22Rv1 (cell line): Measurements from ENCODE around the gene CCL18.
"Not testable (repeated sequence)": the region's sequence is repeated elsewhere in the genome, so short reads cannot be mapped to it uniquely, and the experiment has no call there.

ENCODE experiments used
- H3K27ac ChIP-seq: fragments of 450-650 bp; 2 replicates; pipeline ENCODE4 v1.5.1; 2017
- CTCF ChIP-seq: fragments of 450-650 bp; IDR thresholded peaks from 2 replicates; pipeline ENCODE4 v1.5.1; 2017; ENCODE audit warnings: mild to moderate bottlenecking
- ZFX ChIP-seq: fragments of 450-650 bp; IDR thresholded peaks from 2 replicates; pipeline ENCODE4 v1.6.1; 2017; ENCODE audit warnings: antibody characterized with exemption, borderline replicate concordance

CCL18 gene, protein sequence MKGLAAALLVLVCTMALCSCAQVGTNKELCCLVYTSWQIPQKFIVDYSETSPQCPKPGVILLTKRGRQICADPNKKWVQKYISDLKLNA

GRCh38 chr17:36063786-36064541, at the start of gene CCL18:
TSS of gene CCL18 (plus strand) at chr17:36064272. CDS start at chr17:36064343, 71 bp downstream.
- TF ChIP-seq ZFX = no peak
- TF ChIP-seq CTCF = no peak
- H3K27ac ChIP-seq = no peak within 1 kb of the TSS

GRCh38 chr17:36014946-36015345, 49.1 kb upstream of the CCL18 start:
- H3K27ac ChIP-seq = no peak overlapping the region
- TF ChIP-seq ZFX (no peak), CTCF (no peak)

- not testable (repeated sequence) for H3K27ac ChIP-seq
These were observed 48.2 kb upstream of the CCL18 start for GRCh38 chr17:36015895-36016294.

DNA sequence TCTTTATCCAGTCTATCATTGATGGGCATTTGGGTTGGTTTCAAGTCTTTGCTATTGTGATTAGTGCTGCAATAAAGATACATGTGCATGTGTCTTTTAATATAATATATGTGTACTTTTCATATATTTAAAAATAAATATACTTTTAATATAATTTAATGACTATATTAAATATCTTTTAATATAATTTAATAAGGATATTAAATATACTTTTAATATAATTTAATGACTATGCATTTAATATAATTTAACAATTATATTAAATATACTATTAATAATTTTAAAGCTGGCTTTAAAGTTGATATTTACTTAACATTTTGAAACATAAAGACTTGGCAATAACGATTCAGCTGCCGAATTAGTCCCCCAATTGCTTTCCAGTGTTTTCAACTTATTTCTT, 47.5 kb upstream of the CCL18 start:
- TF ChIP-seq CTCF = no peak
- no peak for TF ChIP-seq ZFX
- H3K27ac ChIP-seq = no peak overlapping the region

DNA sequence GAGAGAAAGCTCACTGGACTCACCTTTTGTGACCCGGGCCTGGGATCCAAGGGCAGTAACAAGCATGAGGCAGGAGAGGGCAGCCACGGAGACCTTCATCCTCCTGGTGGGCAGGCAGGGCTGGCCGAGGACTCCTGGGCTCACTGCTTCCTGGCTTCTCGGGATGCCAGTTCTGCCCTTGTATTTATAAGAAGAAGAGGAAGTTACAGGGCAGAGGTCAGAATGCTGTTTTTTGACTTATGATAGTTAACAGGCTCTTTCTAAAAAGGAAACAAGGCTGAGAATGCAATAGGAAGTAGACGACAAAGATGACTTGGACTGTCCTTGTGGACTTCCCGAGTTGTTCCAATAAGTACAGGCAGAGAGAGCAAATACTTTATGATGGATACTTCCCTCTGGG, 46.3 kb upstream of the CCL18 start, which contains the start of gene CCL23:
Gene CCL23 (minus strand): TSS at position 174 of the 400 bp plus-strand sequence. CDS start 75 bp downstream, at position 99.
- H3K27ac ChIP-seq = no peak within 1 kb of the TSS
- no peak for TF ChIP-seq ZFX
- no peak for TF ChIP-seq CTCF

DNA sequence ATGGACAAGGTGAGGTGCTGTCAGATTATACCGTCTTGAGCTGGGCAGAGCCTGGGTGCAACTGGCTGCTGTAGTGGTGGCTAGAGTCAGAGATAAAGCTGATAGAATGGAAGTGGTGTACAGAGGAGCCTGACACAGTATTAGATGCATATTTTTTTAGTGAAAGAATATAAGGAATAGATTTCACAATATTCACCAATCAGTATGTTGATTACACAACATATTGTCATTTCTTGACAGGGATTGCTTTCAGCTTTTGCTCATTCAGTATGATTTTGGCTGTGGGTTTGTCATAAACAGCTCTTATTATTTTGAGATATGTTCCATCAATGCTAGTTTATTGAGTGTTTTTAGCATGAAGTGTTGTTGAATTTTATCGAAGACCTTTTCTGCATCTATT, 44.6 kb upstream of the CCL18 start:
- no peak for TF ChIP-seq CTCF
- TF ChIP-seq ZFX = no peak
- H3K27ac ChIP-seq = no peak overlapping the region

- no peak overlapping the region for H3K27ac ChIP-seq
- TF ChIP-seq ZFX = no peak
- TF ChIP-seq CTCF = no peak
These were observed 39.8 kb upstream of the CCL18 start for GRCh38 chr17:36024106-36024869.
